HCT116 (cell line): ENCODE data around the gene KCNIP4. TPM values are rescaled to one million over a fixed set of nuclear protein-coding genes. Genes with fewer than 3 reads are reported as not detected.

Source experiments
- ATAC-seq: fragments of 200-7000 bp; cut with Tn5 transposase; 2 replicates; pipeline ENCODE4 v1.9.1; 2020; ENCODE audit warnings: mild to moderate bottlenecking, moderate library complexity
- BruUV-seq: library from RNA; stranded (reverse); fragments of 400-500 nt; replicated peaks from 2 replicates; lab custom pipeline; 2021; lab: Mats Ljungman, UMichigan
- CTCF ChIA-PET: fragments of 300-600 bp; sonication (Branson Sonifier 250); formaldehyde crosslinking; loops from one replicate; lab custom pipeline; 2021; ENCODE audit warnings: antibody characterized with exemption; lab: Charles Lee
- POLR2A ChIA-PET: fragments of 300-600, 350-600 bp; sonication (Branson Sonifier 250); formaldehyde crosslinking; loops from one replicate; lab custom pipeline; 2021; ENCODE audit warnings: antibody characterized with exemption; lab: Charles Lee
- RAD21 ChIA-PET, 2 experiments: fragments of 300-600 bp; sonication (Branson Sonifier 250); formaldehyde crosslinking; loops; one replicate each; lab custom pipeline; 2023; ENCODE audit warnings: low total read pairs in 2 of 2; ENCODE audit not compliant: uncharacterized antibody in 2 of 2, unreplicated experiment in 2 of 2, low non-redundant PET in 1 of 2; lab: Charles Lee
- DNase-seq: peaks from one replicate; pipeline ENCODE4 v3.0.0-alpha.2; 2010; ENCODE audit warnings: low read depth, low spot score
- H2AFZ ChIP-seq: fragments of 200-600 bp; shearing (Covaris generic), sonication (generic); 2 replicates; pipeline ENCODE4 v1.6.1; 2017; ENCODE audit warnings: low read depth, mixed run types, mixed read lengths, antibody characterized with exemption, low read length; ENCODE audit not compliant: poor library complexity, severe bottlenecking
- H3K27ac ChIP-seq: 2 replicates; pipeline ENCODE4 v1.5.1; 2012; ENCODE audit warnings: low read depth, low read length
- H3K27me3 ChIP-seq: fragments of 200-600 bp; sonication (generic); 2 replicates; pipeline ENCODE4 v1.6.1; 2016; ENCODE audit warnings: mixed run types, low read length, mixed read lengths; ENCODE audit not compliant: insufficient read depth
- H3K36me3 ChIP-seq, 2 experiments: fragments of 200-500 bp in 1 of 2; fragments of 200-600 bp in 1 of 2; sonication (Bioruptor generic) in 1 of 2; sonication (generic) in 1 of 2; 2 replicates each; pipeline versions ENCODE4 v1.5.1 to v1.6.1; 2014 to 2016; ENCODE audit warnings: low read length in 2 of 2, inconsistent platforms in 1 of 2, mixed read lengths in 1 of 2, mixed run types in 1 of 2; ENCODE audit not compliant: insufficient read depth in 2 of 2, control insufficient read depth in 1 of 2
- H3K4me1 ChIP-seq, 2 experiments: fragments of 200-600 bp in 1 of 2; sonication (generic) in 1 of 2; 2 replicates each; pipeline versions ENCODE4 v1.5.1 to v1.6.1; 2012 to 2017; ENCODE audit warnings: low read length in 2 of 2, inconsistent platforms in 1 of 2, mild to moderate bottlenecking in 1 of 2, mixed read lengths in 1 of 2, mixed run types in 1 of 2, moderate library complexity in 1 of 2; ENCODE audit not compliant: insufficient read depth in 2 of 2, control insufficient read depth in 1 of 2
- H3K4me2 ChIP-seq: fragments of 200-600 bp; sonication (generic); 2 replicates; pipeline ENCODE4 v1.6.1; 2017; ENCODE audit warnings: mixed run types, low read length, mixed read lengths
- H3K4me3 ChIP-seq, 2 experiments: fragments of 200-600 bp in 1 of 2; sonication (generic) in 1 of 2; replicated peaks in 1 of 2; 2 replicates each; pipeline ENCODE4 v1.5.1; 2011 to 2016; ENCODE audit warnings: low read length in 2 of 2, control low read depth in 1 of 2, low read depth in 1 of 2, mild to moderate bottlenecking in 1 of 2, mixed read lengths in 1 of 2, mixed run types in 1 of 2
- H3K79me2 ChIP-seq: fragments of 200-600 bp; sonication (generic); 2 replicates; pipeline ENCODE4 v1.6.1; 2017; ENCODE audit warnings: mild to moderate bottlenecking, mixed run types, low read length, moderate library complexity, mixed read lengths; ENCODE audit not compliant: insufficient read depth
- H3K9ac ChIP-seq: fragments of 200-600 bp; sonication (generic); 2 replicates; pipeline ENCODE4 v1.6.1; 2016; ENCODE audit warnings: low read length, mixed read lengths
- H3K9me2 ChIP-seq: fragments of 200-600 bp; sonication (generic), shearing (Covaris generic); 2 replicates; pipeline ENCODE4 v1.6.1; 2017; ENCODE audit warnings: mixed run types, mild to moderate bottlenecking, moderate library complexity; ENCODE audit not compliant: insufficient read depth
- H3K9me3 ChIP-seq, 2 experiments: fragments of 200-500 bp in 1 of 2; fragments of 200-600 bp in 1 of 2; sonication (Bioruptor generic) in 1 of 2; sonication (generic) in 1 of 2; 2 replicates each; pipeline ENCODE4 v1.6.1; 2014 to 2017; ENCODE audit warnings: low read length in 2 of 2, mixed read lengths in 2 of 2, inconsistent platforms in 1 of 2, low read depth in 1 of 2, mild to moderate bottlenecking in 1 of 2, mixed run types in 1 of 2, moderate library complexity in 1 of 2; ENCODE audit not compliant: control insufficient read depth in 1 of 2, insufficient read depth in 1 of 2
- H4K20me1 ChIP-seq: fragments of 200-600 bp; sonication (generic), shearing (Covaris generic); 2 replicates; pipeline ENCODE4 v1.6.1; 2017; ENCODE audit warnings: mixed run types, mild to moderate bottlenecking, moderate library complexity; ENCODE audit not compliant: insufficient read depth
- ELF1 ChIP-seq: IDR thresholded peaks from 2 replicates; pipeline ENCODE4 v1.6.1; 2012; ENCODE audit warnings: low read depth, borderline replicate concordance
- EZH2phosphoT487 ChIP-seq: fragments of 200-600 bp; IDR thresholded peaks from 2 replicates; pipeline ENCODE4 v1.6.1; 2018; ENCODE audit warnings: antibody characterized with exemption, borderline replicate concordance
- POLR2A ChIP-seq: IDR thresholded peaks from 2 replicates; pipeline ENCODE4 v1.7.0; 2011; ENCODE audit warnings: borderline replicate concordance; ENCODE audit not compliant: insufficient read depth, insufficient read length; ENCODE audit errors: extremely low read depth
- POLR2AphosphoS5 ChIP-seq: IDR thresholded peaks from 2 replicates; pipeline ENCODE4 v1.6.1; 2011; ENCODE audit warnings: mild to moderate bottlenecking, low read depth, low read length, moderate library complexity
- RAD21 ChIP-seq: IDR thresholded peaks from 2 replicates; pipeline ENCODE4 v1.6.1; 2012; ENCODE audit warnings: low read depth, mild to moderate bottlenecking
- REST ChIP-seq: IDR thresholded peaks from 2 replicates; pipeline ENCODE4 v1.6.1; 2012; ENCODE audit warnings: low read depth
- SIN3A ChIP-seq: IDR thresholded peaks from 2 replicates; pipeline ENCODE4 v1.6.1; 2012; ENCODE audit warnings: low read depth
- SP1 ChIP-seq: IDR thresholded peaks from 2 replicates; pipeline ENCODE4 v1.6.1; 2012; ENCODE audit warnings: low read depth
- SRF ChIP-seq: IDR thresholded peaks from 2 replicates; pipeline ENCODE4 v1.6.1; 2012; ENCODE audit warnings: low read depth
- ZNF274 ChIP-seq: fragments of 200-500 bp; sonication (Bioruptor generic); IDR thresholded peaks from 2 replicates; pipeline ENCODE4 v1.6.1; 2014; ENCODE audit warnings: mild to moderate bottlenecking, low read depth, low read length, inconsistent platforms
- intact Hi-C: fragments of 100-400 bp; cut with micrococcal nuclease; formaldehyde crosslinking; loops from 2 replicates; pipeline ENCODE4 v1.10.0; 2022
- total RNA-seq: library from RNA; stranded (reverse); gene quantifications from one replicate; pipeline ENCODE4 v1.2.1, GENCODE V29; 2021; ENCODE audit not compliant: unreplicated experiment
- TF ChIP-seq, protein P1 (sequence below): IDR thresholded peaks from 2 replicates; pipeline ENCODE4 v1.6.1; 2012
- TF ChIP-seq, protein P2 (sequence below): IDR thresholded peaks from 2 replicates; pipeline ENCODE4 v1.6.1; 2011; ENCODE audit warnings: mild to moderate bottlenecking, low read length, moderate library complexity; ENCODE audit not compliant: insufficient replicate concordance; ENCODE audit errors: extremely low read depth
- TF ChIP-seq, protein P3 (sequence below), 3 experiments: fragments of 200-600 bp in 1 of 3; sonication (generic) in 1 of 3; IDR thresholded peaks in 2 of 3; conservative IDR thresholded peaks in 1 of 3; 2 replicates each; pipeline ENCODE4 v1.5.1; 2012 to 2017; ENCODE audit warnings: low read depth in 2 of 3, low read length in 2 of 3, antibody characterized with exemption in 1 of 3, borderline replicate concordance in 1 of 3, control low read depth in 1 of 3, mild to moderate bottlenecking in 1 of 3, mixed read lengths in 1 of 3, mixed run types in 1 of 3, moderate library complexity in 1 of 3; ENCODE audit not compliant: insufficient read depth in 1 of 3

KCNIP4 gene
- total RNA-seq, 1 experiment from 2014 or later, result not detected

GRCh38 chr4:20944451-20944850 is 1004.1 kb downstream of the KCNIP4 start:
- Histone ChIP-seq H3K9ac (no peak overlapping the region), H3K79me2 (no peaks in the 10 kb centered on the region), H2AFZ (no peak overlapping the region), H3K9me3 (peaks cover 0 to 4% of the 10 kb centered on the region in 2 experiments; a peak in 2 of 4 replicates), H3K36me3 (no peaks in the 10 kb centered on the region), H3K4me3 (no peak overlapping the region), H4K20me1 (no peaks in the 10 kb centered on the region), H3K4me2 (no peak overlapping the region), H3K27me3 (no peaks in the 10 kb centered on the region), H3K4me1 (no peaks in the 10 kb centered on the region), H3K27ac (no peak overlapping the region), H3K9me2 (no peaks in the 10 kb centered on the region)
- ChIA-PET POLR2A (no interaction called here), CTCF (no interaction called here), RAD21 (no interaction called here)
- no peak for TF ChIP-seq SIN3A
- TF ChIP-seq ELF1, result no peak
- no TSS peak for BruUV-seq
- intact Hi-C loops, result no loop called here
- no peak for ATAC-seq
- DNase-seq, result no peak

DNA sequence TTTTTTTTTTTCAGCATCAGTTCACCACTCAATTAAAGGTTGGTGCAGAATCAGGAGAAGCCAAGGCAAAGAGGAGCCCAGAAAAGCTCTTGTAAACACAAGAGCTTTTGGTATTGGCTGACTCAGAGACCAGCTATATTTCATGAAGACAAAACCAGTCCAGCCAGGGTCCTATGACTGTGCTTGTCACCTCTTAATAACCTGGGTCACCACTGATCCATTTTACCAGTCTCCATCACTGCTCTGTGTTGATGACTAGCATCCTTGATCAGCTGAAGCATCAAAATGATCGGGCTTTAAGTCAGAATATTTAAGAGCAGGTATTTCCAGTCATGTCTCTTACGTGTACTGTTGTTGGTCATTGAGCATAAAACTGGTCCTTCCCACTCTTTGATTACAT is 1010.4 kb downstream of the KCNIP4 start:
- no peaks in the 10 kb centered on the region for H3K27me3 ChIP-seq
- DNase-seq (no peak), ATAC-seq (no peak)
- TF ChIP-seq ELF1, result no peak
- TF ChIP-seq SRF, result no peak
- TF ChIP-seq, protein P1, sequence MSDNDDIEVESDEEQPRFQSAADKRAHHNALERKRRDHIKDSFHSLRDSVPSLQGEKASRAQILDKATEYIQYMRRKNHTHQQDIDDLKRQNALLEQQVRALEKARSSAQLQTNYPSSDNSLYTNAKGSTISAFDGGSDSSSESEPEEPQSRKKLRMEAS, result no peak
- TF ChIP-seq ZNF274, result no peak
- no peak for TF ChIP-seq REST
- TF ChIP-seq, protein P2, sequence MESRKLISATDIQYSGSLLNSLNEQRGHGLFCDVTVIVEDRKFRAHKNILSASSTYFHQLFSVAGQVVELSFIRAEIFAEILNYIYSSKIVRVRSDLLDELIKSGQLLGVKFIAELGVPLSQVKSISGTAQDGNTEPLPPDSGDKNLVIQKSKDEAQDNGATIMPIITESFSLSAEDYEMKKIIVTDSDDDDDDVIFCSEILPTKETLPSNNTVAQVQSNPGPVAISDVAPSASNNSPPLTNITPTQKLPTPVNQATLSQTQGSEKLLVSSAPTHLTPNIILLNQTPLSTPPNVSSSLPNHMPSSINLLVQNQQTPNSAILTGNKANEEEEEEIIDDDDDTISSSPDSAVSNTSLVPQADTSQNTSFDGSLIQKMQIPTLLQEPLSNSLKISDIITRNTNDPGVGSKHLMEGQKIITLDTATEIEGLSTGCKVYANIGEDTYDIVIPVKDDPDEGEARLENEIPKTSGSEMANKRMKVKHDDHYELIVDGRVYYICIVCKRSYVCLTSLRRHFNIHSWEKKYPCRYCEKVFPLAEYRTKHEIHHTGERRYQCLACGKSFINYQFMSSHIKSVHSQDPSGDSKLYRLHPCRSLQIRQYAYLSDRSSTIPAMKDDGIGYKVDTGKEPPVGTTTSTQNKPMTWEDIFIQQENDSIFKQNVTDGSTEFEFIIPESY, result no peak
- TF ChIP-seq RAD21, result no peak
- TF ChIP-seq, protein P3, sequence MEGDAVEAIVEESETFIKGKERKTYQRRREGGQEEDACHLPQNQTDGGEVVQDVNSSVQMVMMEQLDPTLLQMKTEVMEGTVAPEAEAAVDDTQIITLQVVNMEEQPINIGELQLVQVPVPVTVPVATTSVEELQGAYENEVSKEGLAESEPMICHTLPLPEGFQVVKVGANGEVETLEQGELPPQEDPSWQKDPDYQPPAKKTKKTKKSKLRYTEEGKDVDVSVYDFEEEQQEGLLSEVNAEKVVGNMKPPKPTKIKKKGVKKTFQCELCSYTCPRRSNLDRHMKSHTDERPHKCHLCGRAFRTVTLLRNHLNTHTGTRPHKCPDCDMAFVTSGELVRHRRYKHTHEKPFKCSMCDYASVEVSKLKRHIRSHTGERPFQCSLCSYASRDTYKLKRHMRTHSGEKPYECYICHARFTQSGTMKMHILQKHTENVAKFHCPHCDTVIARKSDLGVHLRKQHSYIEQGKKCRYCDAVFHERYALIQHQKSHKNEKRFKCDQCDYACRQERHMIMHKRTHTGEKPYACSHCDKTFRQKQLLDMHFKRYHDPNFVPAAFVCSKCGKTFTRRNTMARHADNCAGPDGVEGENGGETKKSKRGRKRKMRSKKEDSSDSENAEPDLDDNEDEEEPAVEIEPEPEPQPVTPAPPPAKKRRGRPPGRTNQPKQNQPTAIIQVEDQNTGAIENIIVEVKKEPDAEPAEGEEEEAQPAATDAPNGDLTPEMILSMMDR (IDR thresholded peaks at IDR 0.05 in 2 of 3, conservative IDR thresholded peaks at IDR 0.05 in 1 of 3; ENCODE audit: borderline replicate concordance in 1 of 3, insufficient read depth in 1 of 3, low read depth in 2 of 3, low read length in 2 of 3), result no peak
- no peak for TF ChIP-seq POLR2AphosphoS5
- TF ChIP-seq SP1, result no peak
- no peak for TF ChIP-seq POLR2A
- TF ChIP-seq EZH2phosphoT487, result no peak

More for the DNA sequence above, 1010.4 kb downstream of the KCNIP4 start:
- no peak overlapping the region for H2AFZ ChIP-seq
- BruUV-seq, result no TSS peak
- no peak overlapping the region for H3K9ac ChIP-seq
- ChIA-PET RAD21 (no interaction called here), POLR2A (no interaction called here), CTCF (no interaction called here)
- H3K9me3 ChIP-seq, result peaks cover 0 to 4% of the 10 kb centered on the region in 2 experiments; a peak in 2 of 4 replicates
- intact Hi-C loops, result no loop called here
- H3K79me2 ChIP-seq, result no peaks in the 10 kb centered on the region
- no peaks in the 10 kb centered on the region for H3K9me2 ChIP-seq
- H3K27ac ChIP-seq, result no peak overlapping the region
- H4K20me1 ChIP-seq, result no peaks in the 10 kb centered on the region
- no peak overlapping the region for H3K4me3 ChIP-seq
- H3K36me3 ChIP-seq, result no peaks in the 10 kb centered on the region
- H3K4me2 ChIP-seq, result no peak overlapping the region
- no peaks in the 10 kb centered on the region for H3K4me1 ChIP-seq
